Measurements from ENCODE around the gene SIRT3. TPM values are rescaled to one million over a fixed set of nuclear protein-coding genes. Genes with fewer than 3 reads are reported as not detected.

The SIRT3 gene
- total RNA-seq, 4 donors from 2014 or later, result 7.2 to 27.9 (median 20.6) TPM

- WGBS, 2 donors (ENCODE audit: low coverage in 1 of 2), result 78 to 97% methylated on average over 3 to 7 of the region's 7 CpGs
- Histone ChIP-seq H3K9me3 (no peaks in the 10 kb centered on the region), H3K36me3 (no peaks in the 10 kb centered on the region), H3K27ac (no peak overlapping the region), H3K4me1 (no peaks in the 10 kb centered on the region), H3K4me3 (no peak overlapping the region), H3K27me3 (no peaks in the 10 kb centered on the region)
- no peak for TF ChIP-seq POLR2AphosphoS5 (IDR thresholded peaks at IDR 0.05)
- no peak for TF ChIP-seq CTCF (IDR thresholded peaks at IDR 0.05)
- no peak for TF ChIP-seq POLR2A (IDR thresholded peaks at IDR 0.05)
- no peak for TF ChIP-seq EP300 (IDR thresholded peaks at IDR 0.05; ENCODE audit: low read depth)
- intact Hi-C loops (cut with DNase I; ENCODE audit: low total_unique reads) (no loop called here), in situ Hi-C loops (cut with MboI; ENCODE audit: low pct_ligation_motif_present in 1 of 4, low pct_unique_long_range_greater_than_20kb in 1 of 4, low sequenced_read_pairs in 3 of 4) (no loop called here)
- no peak for DNase-seq
Measured at GRCh38 chr11:224424-224823, 11.7 kb downstream of the SIRT3 start.

GRCh38 chr11:223884-224283, 12.3 kb downstream of the SIRT3 start:
- no peak overlapping the region for H3K4me3 ChIP-seq
- 97% methylated on average over 8 of the region's 9 CpGs; no CpG with 5 or more reads in 1 of the 2 donors for WGBS, 2 donors (ENCODE audit: low coverage in 1 of 2)
- intact Hi-C loops (cut with DNase I; ENCODE audit: low total_unique reads), result no loop called here
- TF ChIP-seq POLR2A (IDR thresholded peaks at IDR 0.05) (no peak), POLR2AphosphoS5 (IDR thresholded peaks at IDR 0.05) (no peak), CTCF (IDR thresholded peaks at IDR 0.05) (no peak), EP300 (IDR thresholded peaks at IDR 0.05; ENCODE audit: low read depth) (no peak)
- no peaks in the 10 kb centered on the region for H3K27me3 ChIP-seq
- no peaks in the 10 kb centered on the region for H3K36me3 ChIP-seq
- in situ Hi-C loops (cut with MboI; ENCODE audit: low pct_ligation_motif_present in 1 of 4, low pct_unique_long_range_greater_than_20kb in 1 of 4, low sequenced_read_pairs in 3 of 4), result no loop called here
- DNase-seq, result no peak
- no peak overlapping the region for H3K27ac ChIP-seq
- H3K9me3 ChIP-seq, result no peaks in the 10 kb centered on the region
- no peaks in the 10 kb centered on the region for H3K4me1 ChIP-seq

GRCh38 chr11:223026-223789, 12.9 kb downstream of the SIRT3 start:
- TF ChIP-seq EP300 (IDR thresholded peaks at IDR 0.05; ENCODE audit: low read depth) (no peak), POLR2A (IDR thresholded peaks at IDR 0.05) (no peak), CTCF (IDR thresholded peaks at IDR 0.05) (no peak), POLR2AphosphoS5 (IDR thresholded peaks at IDR 0.05) (no peak)
- H3K36me3 ChIP-seq, result no peaks in the 10 kb centered on the region
- intact Hi-C loops (cut with DNase I; ENCODE audit: low total_unique reads), result no loop called here
- in situ Hi-C loops (cut with MboI; ENCODE audit: low pct_ligation_motif_present in 1 of 4, low pct_unique_long_range_greater_than_20kb in 1 of 4, low sequenced_read_pairs in 3 of 4), result no loop called here
- WGBS, 2 donors (ENCODE audit: low coverage in 1 of 2), result 87 to 91% methylated on average over 7 to 16 of the region's 16 CpGs
- H3K4me3 ChIP-seq, result no peak overlapping the region
- no peaks in the 10 kb centered on the region for H3K9me3 ChIP-seq
- H3K27ac ChIP-seq, result no peak overlapping the region
- no peaks in the 10 kb centered on the region for H3K27me3 ChIP-seq
- H3K4me1 ChIP-seq, result no peaks in the 10 kb centered on the region
- no peak for DNase-seq

- no peak overlapping the region for H3K27ac ChIP-seq
- H3K4me3 ChIP-seq, result no peak overlapping the region
- intact Hi-C loops (cut with DNase I; ENCODE audit: low total_unique reads) (no loop called here), in situ Hi-C loops (cut with MboI; ENCODE audit: low pct_ligation_motif_present in 1 of 4, low pct_unique_long_range_greater_than_20kb in 1 of 4, low sequenced_read_pairs in 3 of 4) (no loop called here)
- H3K27me3 ChIP-seq, result no peaks in the 10 kb centered on the region
- no peak for DNase-seq
- no peak for TF ChIP-seq POLR2A (IDR thresholded peaks at IDR 0.05)
- no peak for TF ChIP-seq EP300 (IDR thresholded peaks at IDR 0.05; ENCODE audit: low read depth)
- TF ChIP-seq POLR2AphosphoS5 (IDR thresholded peaks at IDR 0.05), result no peak
- TF ChIP-seq CTCF (IDR thresholded peaks at IDR 0.05), result no peak
- WGBS, 2 donors (ENCODE audit: low coverage in 1 of 2), result 92 to 94% methylated on average over 9 to 14 of the region's 14 CpGs
- no peaks in the 10 kb centered on the region for H3K9me3 ChIP-seq
- H3K36me3 ChIP-seq, result no peaks in the 10 kb centered on the region
- no peaks in the 10 kb centered on the region for H3K4me1 ChIP-seq
Measured at GRCh38 chr11:221998-222789, 13.9 kb downstream of the SIRT3 start.

Measured in transverse colon (tissue), 4 donors.